ENCODE data around the gene PEMT.

DNA sequence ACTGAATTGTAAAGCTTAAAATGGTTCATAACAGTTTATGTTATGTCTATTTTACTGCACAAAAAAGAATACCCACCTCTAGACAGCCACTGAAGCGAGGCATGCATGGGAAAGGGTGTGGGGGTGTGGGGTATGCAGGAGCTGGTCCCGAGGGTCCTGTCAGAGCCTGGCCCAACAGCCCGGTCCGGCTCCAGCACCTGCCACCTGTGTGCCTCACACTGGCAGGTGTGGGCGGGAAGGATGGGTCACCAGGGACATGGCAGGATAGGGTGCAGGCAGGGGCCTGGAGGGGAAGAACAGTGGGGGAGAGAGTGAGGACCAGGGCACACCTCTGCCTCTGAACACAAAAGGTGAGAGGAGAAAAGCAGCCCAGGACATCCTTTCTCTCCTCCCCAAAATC is 72.6 kb downstream of the PEMT start:
- TF ChIP-seq EZH2 (IDR thresholded peaks at IDR 0.05; ENCODE audit: low read depth, unreplicated experiment) (no peak), EZH2phosphoT487 (IDR thresholded peaks at IDR 0.05; ENCODE audit: unreplicated experiment) (no peak), CREB1 (CRISPR knock-in tag; IDR thresholded peaks at IDR 0.05; ENCODE audit: low read depth) (no peak), POLR2AphosphoS5 (IDR thresholded peaks at IDR 0.05; ENCODE audit: low read depth) (no peak), ZNF331 (CRISPR knock-in tag; IDR thresholded peaks at IDR 0.05; ENCODE audit: low read depth) (no peak), STAT1 (IDR thresholded peaks at IDR 0.05; ENCODE audit: unreplicated experiment) (no peak), JUNB (IDR thresholded peaks at IDR 0.05; ENCODE audit: unreplicated experiment) (no peak), NANOG (IDR thresholded peaks at IDR 0.05; ENCODE audit: borderline replicate concordance) (no peak), ZNF114 (CRISPR knock-in tag; IDR thresholded peaks at IDR 0.05) (no peak)
- TF ChIP-seq, protein P1, sequence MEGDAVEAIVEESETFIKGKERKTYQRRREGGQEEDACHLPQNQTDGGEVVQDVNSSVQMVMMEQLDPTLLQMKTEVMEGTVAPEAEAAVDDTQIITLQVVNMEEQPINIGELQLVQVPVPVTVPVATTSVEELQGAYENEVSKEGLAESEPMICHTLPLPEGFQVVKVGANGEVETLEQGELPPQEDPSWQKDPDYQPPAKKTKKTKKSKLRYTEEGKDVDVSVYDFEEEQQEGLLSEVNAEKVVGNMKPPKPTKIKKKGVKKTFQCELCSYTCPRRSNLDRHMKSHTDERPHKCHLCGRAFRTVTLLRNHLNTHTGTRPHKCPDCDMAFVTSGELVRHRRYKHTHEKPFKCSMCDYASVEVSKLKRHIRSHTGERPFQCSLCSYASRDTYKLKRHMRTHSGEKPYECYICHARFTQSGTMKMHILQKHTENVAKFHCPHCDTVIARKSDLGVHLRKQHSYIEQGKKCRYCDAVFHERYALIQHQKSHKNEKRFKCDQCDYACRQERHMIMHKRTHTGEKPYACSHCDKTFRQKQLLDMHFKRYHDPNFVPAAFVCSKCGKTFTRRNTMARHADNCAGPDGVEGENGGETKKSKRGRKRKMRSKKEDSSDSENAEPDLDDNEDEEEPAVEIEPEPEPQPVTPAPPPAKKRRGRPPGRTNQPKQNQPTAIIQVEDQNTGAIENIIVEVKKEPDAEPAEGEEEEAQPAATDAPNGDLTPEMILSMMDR (conservative IDR thresholded peaks at IDR 0.05; ENCODE audit: low read depth in 2 of 2) = no peak
- TF ChIP-seq, protein P2, sequence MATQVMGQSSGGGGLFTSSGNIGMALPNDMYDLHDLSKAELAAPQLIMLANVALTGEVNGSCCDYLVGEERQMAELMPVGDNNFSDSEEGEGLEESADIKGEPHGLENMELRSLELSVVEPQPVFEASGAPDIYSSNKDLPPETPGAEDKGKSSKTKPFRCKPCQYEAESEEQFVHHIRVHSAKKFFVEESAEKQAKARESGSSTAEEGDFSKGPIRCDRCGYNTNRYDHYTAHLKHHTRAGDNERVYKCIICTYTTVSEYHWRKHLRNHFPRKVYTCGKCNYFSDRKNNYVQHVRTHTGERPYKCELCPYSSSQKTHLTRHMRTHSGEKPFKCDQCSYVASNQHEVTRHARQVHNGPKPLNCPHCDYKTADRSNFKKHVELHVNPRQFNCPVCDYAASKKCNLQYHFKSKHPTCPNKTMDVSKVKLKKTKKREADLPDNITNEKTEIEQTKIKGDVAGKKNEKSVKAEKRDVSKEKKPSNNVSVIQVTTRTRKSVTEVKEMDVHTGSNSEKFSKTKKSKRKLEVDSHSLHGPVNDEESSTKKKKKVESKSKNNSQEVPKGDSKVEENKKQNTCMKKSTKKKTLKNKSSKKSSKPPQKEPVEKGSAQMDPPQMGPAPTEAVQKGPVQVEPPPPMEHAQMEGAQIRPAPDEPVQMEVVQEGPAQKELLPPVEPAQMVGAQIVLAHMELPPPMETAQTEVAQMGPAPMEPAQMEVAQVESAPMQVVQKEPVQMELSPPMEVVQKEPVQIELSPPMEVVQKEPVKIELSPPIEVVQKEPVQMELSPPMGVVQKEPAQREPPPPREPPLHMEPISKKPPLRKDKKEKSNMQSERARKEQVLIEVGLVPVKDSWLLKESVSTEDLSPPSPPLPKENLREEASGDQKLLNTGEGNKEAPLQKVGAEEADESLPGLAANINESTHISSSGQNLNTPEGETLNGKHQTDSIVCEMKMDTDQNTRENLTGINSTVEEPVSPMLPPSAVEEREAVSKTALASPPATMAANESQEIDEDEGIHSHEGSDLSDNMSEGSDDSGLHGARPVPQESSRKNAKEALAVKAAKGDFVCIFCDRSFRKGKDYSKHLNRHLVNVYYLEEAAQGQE (IDR thresholded peaks at IDR 0.05; ENCODE audit: unreplicated experiment) = no peak
- TF ChIP-seq, protein P3, sequence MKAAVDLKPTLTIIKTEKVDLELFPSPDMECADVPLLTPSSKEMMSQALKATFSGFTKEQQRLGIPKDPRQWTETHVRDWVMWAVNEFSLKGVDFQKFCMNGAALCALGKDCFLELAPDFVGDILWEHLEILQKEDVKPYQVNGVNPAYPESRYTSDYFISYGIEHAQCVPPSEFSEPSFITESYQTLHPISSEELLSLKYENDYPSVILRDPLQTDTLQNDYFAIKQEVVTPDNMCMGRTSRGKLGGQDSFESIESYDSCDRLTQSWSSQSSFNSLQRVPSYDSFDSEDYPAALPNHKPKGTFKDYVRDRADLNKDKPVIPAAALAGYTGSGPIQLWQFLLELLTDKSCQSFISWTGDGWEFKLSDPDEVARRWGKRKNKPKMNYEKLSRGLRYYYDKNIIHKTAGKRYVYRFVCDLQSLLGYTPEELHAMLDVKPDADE (IDR thresholded peaks at IDR 0.05) = no peak
- TF ChIP-seq, protein P4, sequence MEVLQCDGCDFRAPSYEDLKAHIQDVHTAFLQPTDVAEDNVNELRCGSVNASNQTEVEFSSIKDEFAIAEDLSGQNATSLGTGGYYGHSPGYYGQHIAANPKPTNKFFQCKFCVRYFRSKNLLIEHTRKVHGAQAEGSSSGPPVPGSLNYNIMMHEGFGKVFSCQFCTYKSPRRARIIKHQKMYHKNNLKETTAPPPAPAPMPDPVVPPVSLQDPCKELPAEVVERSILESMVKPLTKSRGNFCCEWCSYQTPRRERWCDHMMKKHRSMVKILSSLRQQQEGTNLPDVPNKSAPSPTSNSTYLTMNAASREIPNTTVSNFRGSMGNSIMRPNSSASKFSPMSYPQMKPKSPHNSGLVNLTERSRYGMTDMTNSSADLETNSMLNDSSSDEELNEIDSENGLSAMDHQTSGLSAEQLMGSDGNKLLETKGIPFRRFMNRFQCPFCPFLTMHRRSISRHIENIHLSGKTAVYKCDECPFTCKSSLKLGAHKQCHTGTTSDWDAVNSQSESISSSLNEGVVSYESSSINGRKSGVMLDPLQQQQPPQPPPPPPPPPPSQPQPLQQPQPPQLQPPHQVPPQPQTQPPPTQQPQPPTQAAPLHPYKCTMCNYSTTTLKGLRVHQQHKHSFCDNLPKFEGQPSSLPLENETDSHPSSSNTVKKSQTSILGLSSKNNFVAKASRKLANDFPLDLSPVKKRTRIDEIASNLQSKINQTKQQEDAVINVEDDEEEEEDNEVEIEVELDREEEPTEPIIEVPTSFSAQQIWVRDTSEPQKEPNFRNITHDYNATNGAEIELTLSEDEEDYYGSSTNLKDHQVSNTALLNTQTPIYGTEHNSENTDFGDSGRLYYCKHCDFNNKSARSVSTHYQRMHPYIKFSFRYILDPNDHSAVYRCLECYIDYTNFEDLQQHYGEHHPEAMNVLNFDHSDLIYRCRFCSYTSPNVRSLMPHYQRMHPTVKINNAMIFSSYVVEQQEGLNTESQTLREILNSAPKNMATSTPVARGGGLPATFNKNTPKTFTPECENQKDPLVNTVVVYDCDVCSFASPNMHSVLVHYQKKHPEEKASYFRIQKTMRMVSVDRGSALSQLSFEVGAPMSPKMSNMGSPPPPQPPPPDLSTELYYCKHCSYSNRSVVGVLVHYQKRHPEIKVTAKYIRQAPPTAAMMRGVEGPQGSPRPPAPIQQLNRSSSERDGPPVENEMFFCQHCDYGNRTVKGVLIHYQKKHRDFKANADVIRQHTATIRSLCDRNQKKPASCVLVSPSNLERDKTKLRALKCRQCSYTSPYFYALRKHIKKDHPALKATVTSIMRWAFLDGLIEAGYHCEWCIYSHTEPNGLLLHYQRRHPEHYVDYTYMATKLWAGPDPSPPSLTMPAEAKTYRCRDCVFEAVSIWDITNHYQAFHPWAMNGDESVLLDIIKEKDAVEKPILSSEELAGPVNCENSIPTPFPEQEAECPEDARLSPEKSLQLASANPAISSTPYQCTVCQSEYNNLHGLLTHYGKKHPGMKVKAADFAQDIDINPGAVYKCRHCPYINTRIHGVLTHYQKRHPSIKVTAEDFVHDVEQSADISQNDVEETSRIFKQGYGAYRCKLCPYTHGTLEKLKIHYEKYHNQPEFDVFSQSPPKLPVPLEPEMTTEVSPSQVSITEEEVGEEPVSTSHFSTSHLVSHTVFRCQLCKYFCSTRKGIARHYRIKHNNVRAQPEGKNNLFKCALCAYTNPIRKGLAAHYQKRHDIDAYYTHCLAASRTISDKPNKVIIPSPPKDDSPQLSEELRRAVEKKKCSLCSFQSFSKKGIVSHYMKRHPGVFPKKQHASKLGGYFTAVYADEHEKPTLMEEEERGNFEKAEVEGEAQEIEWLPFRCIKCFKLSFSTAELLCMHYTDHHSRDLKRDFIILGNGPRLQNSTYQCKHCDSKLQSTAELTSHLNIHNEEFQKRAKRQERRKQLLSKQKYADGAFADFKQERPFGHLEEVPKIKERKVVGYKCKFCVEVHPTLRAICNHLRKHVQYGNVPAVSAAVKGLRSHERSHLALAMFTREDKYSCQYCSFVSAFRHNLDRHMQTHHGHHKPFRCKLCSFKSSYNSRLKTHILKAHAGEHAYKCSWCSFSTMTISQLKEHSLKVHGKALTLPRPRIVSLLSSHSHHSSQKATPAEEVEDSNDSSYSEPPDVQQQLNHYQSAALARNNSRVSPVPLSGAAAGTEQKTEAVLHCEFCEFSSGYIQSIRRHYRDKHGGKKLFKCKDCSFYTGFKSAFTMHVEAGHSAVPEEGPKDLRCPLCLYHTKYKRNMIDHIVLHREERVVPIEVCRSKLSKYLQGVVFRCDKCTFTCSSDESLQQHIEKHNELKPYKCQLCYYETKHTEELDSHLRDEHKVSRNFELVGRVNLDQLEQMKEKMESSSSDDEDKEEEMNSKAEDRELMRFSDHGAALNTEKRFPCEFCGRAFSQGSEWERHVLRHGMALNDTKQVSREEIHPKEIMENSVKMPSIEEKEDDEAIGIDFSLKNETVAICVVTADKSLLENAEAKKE (CRISPR knock-in tag; IDR thresholded peaks at IDR 0.05) = no peak
